Measurements from ENCODE around the gene OSBPL6. TPM values are rescaled to one million over a fixed set of nuclear protein-coding genes. Genes with fewer than 3 reads are reported as not detected.

Gene OSBPL6
- total RNA-seq, 1 experiment from 2014 or later: 4.6 TPM

- H4K20me1 ChIP-seq (ENCODE audit: control insufficient read depth, insufficient read depth, insufficient read length): no peaks in the 10 kb centered on the region
- H3K14ac ChIP-seq (ENCODE audit: insufficient read depth, low read length): no peak overlapping the region; the same call in 1 of the 2 replicates
- no peak for TF ChIP-seq CTCF (conservative IDR thresholded peaks at IDR 0.05)
- H3K36me3 Mint-ChIP-seq (ENCODE audit: insufficient read depth in 1 of 3, low read depth in 3 of 3): no peaks in the 10 kb centered on the region
- H2BK15ac ChIP-seq (ENCODE audit: low read depth, low read length): no peak overlapping the region
- H3K27ac Mint-ChIP-seq: peak overlapping the region in 1 of 3 experiments; percentile 69; a peak in 1 of 7 replicates
- H2BK20ac ChIP-seq (ENCODE audit: low read depth, low read length, poor library complexity, severe bottlenecking): no peak overlapping the region
- peaks cover 16 to 23% of the 10 kb centered on the region in 2 experiments for H3K4me1 Mint-ChIP-seq
- peaks cover 17% of the 10 kb centered on the region; the same call in 1 of the 2 replicates for H3K27me3 ChIP-seq (ENCODE audit: insufficient read depth, low read length)
- no peaks in the 10 kb centered on the region for H3K9me3 Mint-ChIP-seq
- no peaks in the 10 kb centered on the region for H3K79me1 ChIP-seq (ENCODE audit: insufficient read depth, low read depth, low read length, poor library complexity, severe bottlenecking)
- H3K4ac ChIP-seq (ENCODE audit: low read depth, low read length): no peak overlapping the region
- no peak overlapping the region for H3K23ac ChIP-seq (ENCODE audit: insufficient read length, low read depth, low read length)
- H4K91ac ChIP-seq (ENCODE audit: insufficient read length, low read depth, low read length): no peak overlapping the region
- no peak overlapping the region for H2BK5ac ChIP-seq (ENCODE audit: insufficient read length, low read length)
- peak overlapping the region; percentile 35 for H3K9ac ChIP-seq (ENCODE audit: extremely low read depth, insufficient read length, low read length)
- no peaks in the 10 kb centered on the region for H3K79me2 ChIP-seq (ENCODE audit: insufficient read depth, low read length)
- no peaks in the 10 kb centered on the region for H3K9me3 ChIP-seq (ENCODE audit: control insufficient read depth, low read depth, low read length)
- H2BK120ac ChIP-seq (ENCODE audit: low read depth, low read length, poor library complexity, severe bottlenecking): no peak overlapping the region
- H3K18ac ChIP-seq (ENCODE audit: insufficient read length, low read depth, low read length): no peak overlapping the region
- WGBS (ENCODE audit: extremely low coverage, insufficient read length, low lambda C conversion rate): no CpG with 5 or more reads among the region's 14 CpGs
- no peak overlapping the region for H4K5ac ChIP-seq (ENCODE audit: insufficient read length, low read depth, low read length)
- DNase-seq: no peak
- H3K27me3 Mint-ChIP-seq (ENCODE audit: low read depth): peaks cover 60% of the 10 kb centered on the region
- H3K27ac ChIP-seq (ENCODE audit: insufficient read length, low read depth, low read length): no peak overlapping the region
- H4K8ac ChIP-seq (replicated peaks; ENCODE audit: insufficient read length, low read depth, low read length): no peak overlapping the region
- H2AFZ ChIP-seq (ENCODE audit: low read length): no peak overlapping the region
- H3K56ac ChIP-seq (ENCODE audit: insufficient read length, low read depth, low read length): no peak overlapping the region
- no peak overlapping the region for H3T11ph ChIP-seq (ENCODE audit: low read length)
- no peak overlapping the region for H2AK5ac ChIP-seq (ENCODE audit: insufficient read length, low read length)
- H3K4me2 ChIP-seq (ENCODE audit: insufficient read depth, insufficient read length, low read length): peak overlapping the region; percentile 93
- no peaks in the 10 kb centered on the region for H3K4me1 ChIP-seq (ENCODE audit: insufficient read depth, low read length)
- H3K23me2 ChIP-seq (ENCODE audit: insufficient read length, low read depth, low read length, poor library complexity, severe bottlenecking): peaks cover 13% of the 10 kb centered on the region
- H2BK12ac ChIP-seq (ENCODE audit: insufficient read length, low read depth, low read length): no peak overlapping the region
- H3K4me3 Mint-ChIP-seq: peak overlapping the region; percentile 76 to 89
These were observed 1.3 kb downstream of the OSBPL6 start for GRCh38 chr2:178195390-178196166.

Data from H9 (cell line).